Right lung (tissue), 5 donors: ENCODE measurements around the gene DCDC2C. TPM values are rescaled to one million over a fixed set of nuclear protein-coding genes. Genes with fewer than 3 reads are reported as not detected.
"Not testable (repeated sequence)": the region's sequence is repeated elsewhere in the genome, so short reads cannot be mapped to it uniquely, and the experiment has no call there.

Experiments used
- DNase-seq, 2 donors: peaks; one replicate each; pipeline ENCODE4 v3.0.0-alpha.2; 2013
- polyA plus RNA-seq, 5 donors: library from polyadenylated mRNA; unstranded; fragments of 120-200 nt; gene quantifications; one replicate each; pipeline versions ENCODE4 v1.2.1 to v1.2.3, GENCODE V29; 2013; ENCODE audit warnings: inconsistent platforms in 1 of 5, low replicate concordance in 1 of 5; ENCODE audit not compliant: insufficient read length in 5 of 5, insufficient read depth in 1 of 5

DCDC2C gene
- polyA plus RNA-seq, 5 donors = 0.11 to 0.25 (median 0.14) TPM; not detected in 2

DNA sequence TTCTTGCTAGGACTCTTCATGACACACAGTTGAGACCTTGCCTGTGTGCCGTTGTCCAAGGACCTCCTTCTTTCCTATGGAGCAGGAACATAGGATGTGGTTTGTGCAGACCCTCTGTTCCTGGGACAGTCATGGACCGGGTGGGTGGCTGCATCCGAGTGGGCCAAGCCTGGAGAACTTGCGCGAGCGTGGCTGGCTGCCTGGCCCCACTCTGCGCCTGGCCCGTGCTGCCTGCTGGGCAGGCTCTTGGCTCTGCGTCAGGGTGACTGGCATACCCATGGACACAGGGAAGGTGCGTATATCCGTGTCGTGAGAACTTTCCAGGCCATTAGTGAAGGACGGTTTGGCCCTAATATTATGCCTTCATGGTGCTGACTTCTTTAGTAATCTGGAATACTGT lies 68.2 kb downstream of the DCDC2C start:
- DNase-seq = no peak

GRCh38 chr2:3774336-3774735 lies 71.0 kb downstream of the DCDC2C start:
- DNase-seq = no peak

GRCh38 chr2:3776311-3776710 lies 72.9 kb downstream of the DCDC2C start:
- no peak for DNase-seq

- no peak for DNase-seq
Measured at GRCh38 chr2:3777966-3778365, 74.6 kb downstream of the DCDC2C start.

- DNase-seq = no peak
Measured at GRCh38 chr2:3778851-3779495, 75.6 kb downstream of the DCDC2C start.

DNA sequence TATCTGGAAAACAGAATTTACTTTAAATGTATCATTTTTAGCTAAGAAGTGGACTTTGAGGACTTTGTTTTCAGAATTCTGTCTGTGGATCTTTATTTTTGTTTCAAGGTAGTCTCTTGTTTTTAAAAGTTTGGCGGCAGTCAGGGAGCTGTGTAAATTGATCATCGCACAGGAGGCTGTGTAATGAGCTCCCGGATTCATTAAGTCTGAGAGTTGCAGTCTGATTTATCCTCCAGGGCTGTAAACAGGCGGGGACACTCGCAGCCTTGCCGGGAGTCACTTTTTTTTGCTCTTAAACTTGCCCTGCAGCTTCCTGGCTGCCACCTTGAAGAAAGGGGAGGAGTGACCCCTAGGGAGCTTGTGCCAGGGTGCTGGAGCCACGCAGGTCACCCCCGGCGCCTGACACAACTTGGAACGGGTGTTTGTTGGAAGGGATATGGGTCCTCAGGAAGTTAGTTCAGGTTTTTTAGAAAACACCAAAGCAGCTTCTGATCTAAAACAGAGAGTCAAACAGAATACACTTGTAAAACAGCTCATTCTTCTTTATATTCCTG lies 76.2 kb downstream of the DCDC2C start:
- no peak for DNase-seq

- DNase-seq = peak; percentile 41 to 48
Measured at GRCh38 chr2:3780477-3781402, 77.4 kb downstream of the DCDC2C start.

DNA sequence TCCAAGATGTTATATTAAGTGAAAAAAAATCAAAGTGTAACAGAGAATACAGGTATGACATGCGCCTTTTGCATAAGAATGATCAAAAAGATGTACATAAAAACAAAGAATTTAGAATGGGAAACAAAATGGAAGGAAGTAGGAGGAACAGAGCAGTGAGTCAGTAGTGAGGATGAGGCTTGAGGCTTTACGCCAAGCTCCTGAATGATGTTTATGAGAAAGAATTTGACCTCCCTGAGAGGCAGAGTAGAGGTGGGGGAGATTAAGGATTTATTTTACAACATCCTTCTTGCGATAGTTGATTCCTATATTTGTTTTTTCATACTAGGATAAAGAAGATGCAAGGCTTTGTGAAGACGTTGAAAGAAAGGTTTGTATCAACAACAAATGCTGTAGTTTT lies 81.4 kb downstream of the DCDC2C start:
- DNase-seq = no peak

GRCh38 chr2:3785220-3785889 lies 82.0 kb downstream of the DCDC2C start:
- no peak for DNase-seq

DNA sequence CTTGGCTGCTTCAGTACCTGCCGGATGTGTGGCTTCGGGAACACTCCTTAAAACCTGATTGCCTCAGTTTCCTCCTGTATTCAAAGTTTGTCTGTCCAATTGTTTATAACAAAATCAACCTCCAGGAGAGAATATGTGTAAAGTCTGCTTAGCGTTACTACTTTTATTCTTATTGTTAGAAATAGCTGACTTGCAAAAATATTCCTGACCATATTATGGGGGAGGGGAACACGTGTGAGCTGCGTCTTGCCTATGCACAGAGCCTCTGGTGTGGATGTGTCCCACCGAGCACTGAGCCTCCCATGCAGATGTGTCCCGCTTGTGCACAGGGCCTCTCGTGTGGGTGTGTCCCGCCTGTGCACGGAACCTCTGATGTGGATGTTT lies 82.5 kb downstream of the DCDC2C start:
- no peak for DNase-seq

- no peak for DNase-seq
Measured at GRCh38 chr2:3787768-3788167, 84.4 kb downstream of the DCDC2C start.

- DNase-seq = no peak
Measured at GRCh38 chr2:3789256-3789655, 85.9 kb downstream of the DCDC2C start.

- DNase-seq = no peak
Measured at GRCh38 chr2:3793249-3793648, 89.9 kb downstream of the DCDC2C start.

DNA sequence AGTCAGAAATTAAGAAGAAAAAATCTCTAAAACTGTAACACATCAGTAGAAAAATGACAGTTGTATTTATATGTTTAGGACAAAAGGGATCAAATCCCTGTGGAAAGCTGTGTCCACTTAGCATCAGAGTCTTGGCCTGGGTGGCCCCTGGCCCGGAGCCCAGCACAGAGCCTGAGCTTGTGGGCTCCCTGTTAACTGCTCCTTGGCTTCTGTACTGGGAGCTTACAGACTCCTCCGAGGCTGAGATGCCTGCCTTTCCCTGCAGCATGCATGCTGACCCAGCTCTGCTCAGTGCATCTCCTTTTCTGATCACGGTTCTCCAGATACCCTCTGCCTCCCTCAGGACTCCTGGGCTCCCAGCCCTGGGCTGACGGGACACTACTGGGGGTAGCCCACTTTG lies 98.1 kb downstream of the DCDC2C start:
- no peak for DNase-seq

- DNase-seq = no peak
Measured at GRCh38 chr2:3805201-3805939, 102.0 kb downstream of the DCDC2C start.

- no peak for DNase-seq
Measured at GRCh38 chr2:3806168-3806567, 102.8 kb downstream of the DCDC2C start.

- no peak for DNase-seq
Measured at GRCh38 chr2:3806730-3807129, 103.4 kb downstream of the DCDC2C start.

DNA sequence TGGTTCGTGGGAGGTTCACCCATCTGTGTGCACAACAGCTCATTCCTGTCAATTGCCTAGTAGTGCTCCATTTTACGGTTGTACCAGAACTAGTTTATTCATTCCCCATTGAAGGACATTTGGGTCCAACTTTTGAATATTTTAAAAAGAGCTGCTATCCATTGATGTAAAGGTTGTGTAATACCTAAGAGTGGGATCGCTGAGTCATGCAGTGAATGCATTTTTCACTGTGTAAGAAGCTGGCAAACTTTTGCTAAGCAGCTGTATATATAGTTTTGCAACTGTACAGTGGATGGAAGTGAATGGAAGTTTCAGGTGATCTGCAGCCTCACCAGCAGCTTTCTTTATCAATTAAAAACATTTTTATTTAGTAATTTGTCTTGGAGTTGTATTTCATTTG lies 104.5 kb downstream of the DCDC2C start:
- no peak for DNase-seq

DNA sequence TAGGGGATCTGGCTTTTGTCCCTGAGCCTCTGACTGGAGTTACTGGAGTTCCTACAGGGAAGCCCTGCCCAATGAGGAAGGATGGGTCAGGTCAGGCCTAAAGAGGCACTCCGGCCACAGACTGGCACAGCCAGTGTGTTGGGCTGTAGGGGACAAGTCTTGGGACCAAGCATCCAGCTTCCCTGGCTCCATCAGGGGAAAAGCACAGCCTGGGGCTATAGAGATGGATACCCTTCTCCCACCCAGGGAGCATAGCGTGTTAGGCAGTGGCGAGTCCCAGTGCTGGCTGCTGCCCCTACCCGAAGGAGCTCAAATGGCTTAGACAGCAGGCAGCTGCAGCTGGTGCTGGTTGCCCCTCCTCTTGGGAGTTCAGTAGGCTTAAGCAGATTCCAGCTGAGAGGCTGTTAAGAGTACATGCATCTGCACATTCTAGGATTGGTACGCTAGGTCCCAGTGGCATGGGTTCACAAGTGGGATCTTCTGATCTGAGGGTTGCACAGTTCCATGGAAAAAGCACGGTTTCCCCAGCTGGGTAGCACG lies 111.4 kb downstream of the DCDC2C start:
- DNase-seq = no peak

DNA sequence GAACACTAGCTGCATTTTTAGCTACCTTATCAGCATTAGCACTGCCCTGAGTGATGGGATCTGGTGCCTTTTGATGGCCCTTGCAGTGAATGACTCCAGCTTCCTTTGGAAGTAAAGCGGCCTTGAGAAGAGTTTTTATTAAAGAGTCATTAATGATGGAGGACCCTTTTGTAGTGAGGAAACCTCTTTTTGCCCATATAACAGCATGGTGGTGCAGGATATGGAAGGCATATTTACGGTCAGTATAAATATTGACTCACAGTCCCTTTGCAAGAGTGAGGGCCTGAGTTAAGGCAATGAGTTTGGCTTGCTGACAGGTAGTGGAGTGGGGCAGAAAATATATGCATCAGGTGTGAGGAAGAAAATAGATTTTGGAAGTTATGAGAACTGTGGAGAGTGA lies 113.8 kb downstream of the DCDC2C start:
- not testable (repeated sequence) for DNase-seq

DNA sequence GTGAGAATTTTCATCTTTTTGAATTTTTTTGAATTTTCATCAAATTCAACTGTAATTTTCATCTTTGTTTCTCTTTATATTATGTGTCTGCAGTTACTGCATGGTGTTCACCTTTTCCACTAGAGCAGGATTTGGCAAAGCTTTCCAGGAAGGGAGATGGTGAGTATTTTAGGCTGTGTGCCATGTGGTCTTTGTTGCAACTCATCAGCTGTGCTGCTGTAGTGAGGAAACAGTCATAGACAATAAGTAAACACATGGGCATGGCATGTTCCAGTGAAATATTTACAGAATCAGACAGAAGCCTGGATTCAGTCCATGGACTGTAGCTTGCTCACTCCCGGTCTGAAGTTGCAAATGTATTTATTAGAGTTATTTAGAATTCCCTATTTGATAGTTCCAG lies 120.4 kb downstream of the DCDC2C start:
- DNase-seq = no peak
